ENCODE results near the gene SCRN2.

DNA sequence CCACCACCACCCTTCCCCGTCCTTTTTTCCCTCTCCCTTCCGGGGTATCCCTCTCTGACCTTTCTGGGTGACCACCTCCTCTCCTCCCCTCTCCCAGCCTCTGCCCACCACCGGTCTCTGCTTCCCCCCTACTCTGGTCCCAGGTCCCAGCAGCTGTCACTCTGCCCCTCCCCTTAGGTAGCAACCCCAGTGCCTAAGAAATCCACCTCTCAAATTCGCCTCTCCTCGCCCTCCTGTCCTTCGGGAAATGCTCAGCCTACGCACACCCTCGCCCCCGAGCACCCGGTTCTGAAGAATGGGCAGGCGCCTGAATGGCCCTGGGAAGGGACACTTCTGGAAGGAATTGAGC, 10.7 kb upstream of the SCRN2 start:
- TF ChIP-seq POLR2A (IDR thresholded peaks at IDR 0.05) = no peak
- no peak for TF ChIP-seq CTCF (IDR thresholded peaks at IDR 0.05)

Measured in breast epithelium (tissue), 3 donors.